Measurements from ENCODE around the gene RIC1. TPM values are rescaled to one million over a fixed set of nuclear protein-coding genes. Genes with fewer than 3 reads are reported as not detected.

Gene RIC1
- total and polyA plus RNA-seq, 9 of the 15 experiments (the other 6 are each of a cell fraction or from before 2014, with no cell fraction given) = 3.2 to 25.8 (median 15.0) TPM

DNA sequence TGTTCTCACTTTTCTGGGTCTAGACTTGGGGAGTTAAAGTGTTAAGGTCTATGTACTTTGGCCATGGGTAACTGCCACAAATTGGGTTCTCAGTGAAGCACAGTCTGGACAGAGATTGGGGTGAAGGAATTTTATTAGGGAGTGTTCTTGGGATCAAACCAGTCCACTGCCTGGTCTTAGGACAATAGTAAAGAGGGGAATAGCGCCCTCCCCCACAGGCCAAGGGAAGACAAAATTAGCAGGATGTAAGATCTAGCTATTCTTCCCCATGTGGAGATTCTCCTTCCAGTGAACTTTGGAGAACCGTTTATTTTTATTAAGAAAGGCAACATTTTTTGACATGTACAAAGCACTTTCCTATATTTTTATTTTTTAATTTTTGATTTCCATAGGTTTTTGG lies 18.4 kb upstream of the RIC1 start:
- no peak overlapping the region for H2AFZ ChIP-seq (ENCODE audit: low read depth, low read length)
- TF ChIP-seq, protein P1, sequence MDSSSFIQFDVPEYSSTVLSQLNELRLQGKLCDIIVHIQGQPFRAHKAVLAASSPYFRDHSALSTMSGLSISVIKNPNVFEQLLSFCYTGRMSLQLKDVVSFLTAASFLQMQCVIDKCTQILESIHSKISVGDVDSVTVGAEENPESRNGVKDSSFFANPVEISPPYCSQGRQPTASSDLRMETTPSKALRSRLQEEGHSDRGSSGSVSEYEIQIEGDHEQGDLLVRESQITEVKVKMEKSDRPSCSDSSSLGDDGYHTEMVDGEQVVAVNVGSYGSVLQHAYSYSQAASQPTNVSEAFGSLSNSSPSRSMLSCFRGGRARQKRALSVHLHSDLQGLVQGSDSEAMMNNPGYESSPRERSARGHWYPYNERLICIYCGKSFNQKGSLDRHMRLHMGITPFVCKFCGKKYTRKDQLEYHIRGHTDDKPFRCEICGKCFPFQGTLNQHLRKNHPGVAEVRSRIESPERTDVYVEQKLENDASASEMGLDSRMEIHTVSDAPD (CRISPR knock-in tag; IDR thresholded peaks at IDR 0.05) = no peak
- TF ChIP-seq, protein P2, sequence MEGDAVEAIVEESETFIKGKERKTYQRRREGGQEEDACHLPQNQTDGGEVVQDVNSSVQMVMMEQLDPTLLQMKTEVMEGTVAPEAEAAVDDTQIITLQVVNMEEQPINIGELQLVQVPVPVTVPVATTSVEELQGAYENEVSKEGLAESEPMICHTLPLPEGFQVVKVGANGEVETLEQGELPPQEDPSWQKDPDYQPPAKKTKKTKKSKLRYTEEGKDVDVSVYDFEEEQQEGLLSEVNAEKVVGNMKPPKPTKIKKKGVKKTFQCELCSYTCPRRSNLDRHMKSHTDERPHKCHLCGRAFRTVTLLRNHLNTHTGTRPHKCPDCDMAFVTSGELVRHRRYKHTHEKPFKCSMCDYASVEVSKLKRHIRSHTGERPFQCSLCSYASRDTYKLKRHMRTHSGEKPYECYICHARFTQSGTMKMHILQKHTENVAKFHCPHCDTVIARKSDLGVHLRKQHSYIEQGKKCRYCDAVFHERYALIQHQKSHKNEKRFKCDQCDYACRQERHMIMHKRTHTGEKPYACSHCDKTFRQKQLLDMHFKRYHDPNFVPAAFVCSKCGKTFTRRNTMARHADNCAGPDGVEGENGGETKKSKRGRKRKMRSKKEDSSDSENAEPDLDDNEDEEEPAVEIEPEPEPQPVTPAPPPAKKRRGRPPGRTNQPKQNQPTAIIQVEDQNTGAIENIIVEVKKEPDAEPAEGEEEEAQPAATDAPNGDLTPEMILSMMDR (IDR thresholded peaks at IDR 0.05 in 2 of 3, conservative IDR thresholded peaks at IDR 0.05 in 1 of 3; ENCODE audit: insufficient read depth in 2 of 3, low read depth in 1 of 3, low read length in 3 of 3) = peak in 2 of 3 experiments; percentile 1 to 5; a peak in 1 of 6 replicates
- ATAC-seq = 0 out of 3 replicates have a peak, but pooled peaks have one; percentile 29
- intact Hi-C loops (cut with micrococcal nuclease) = no loop called here
- no peak overlapping the region for H3K9ac ChIP-seq (ENCODE audit: insufficient read depth in 1 of 2, low read depth in 2 of 2, low read length in 2 of 2)
- H3K79me2 ChIP-seq (ENCODE audit: control insufficient read depth, insufficient read depth, low read length) = no peaks in the 10 kb centered on the region
- in situ Hi-C loops (cut with MboI) = no loop called here
- no peak for DNase-seq (ENCODE audit: extremely low read depth in 1 of 4, low spot score in 3 of 4)
- no peaks in the 10 kb centered on the region for H3K36me3 ChIP-seq (ENCODE audit: control insufficient read depth, insufficient read depth, low read length)
- H3K4me3 ChIP-seq = no peak overlapping the region
- no peak overlapping the region for H3K27ac ChIP-seq (ENCODE audit: extremely low read depth, low read depth, low read length)
- WGBS (ENCODE audit: insufficient coverage, low coverage, missing lambda C conversion rate) = 17% methylated on average over 2 of the region's 2 CpGs
- H3K27me3 ChIP-seq (ENCODE audit: control insufficient read depth in 2 of 2, insufficient read depth in 2 of 2, low read length in 2 of 2) = no peaks in the 10 kb centered on the region
- FAIRE-seq = no peak
- CTCF ChIA-PET (ENCODE audit: low intra/inter-chr PET ratio) = no interaction called here
- no peaks in the 10 kb centered on the region for H3K9me1 ChIP-seq (ENCODE audit: control insufficient read depth, insufficient read depth, low read length)
- H3K4me1 ChIP-seq (replicated peaks in 1 of 2; ENCODE audit: control insufficient read depth in 2 of 2, insufficient read depth in 2 of 2, low read length in 2 of 2) = no peaks in the 10 kb centered on the region
- POLR2A ChIA-PET = interaction anchor here (0.7 to 1.2 kb wide), 2 partner anchors 10 to 476 kb away, joined by 4 read pairs; no protein-coding TSS in a partner anchor
- no peaks in the 10 kb centered on the region for H3K9me3 ChIP-seq (replicated peaks; ENCODE audit: control insufficient read depth, insufficient read depth, low read depth, low read length)
- no peak overlapping the region for H3K4me2 ChIP-seq (ENCODE audit: insufficient read depth, low read length)
- BruUV-seq (replicated peaks) = no TSS peak
- no peaks in the 10 kb centered on the region for H4K20me1 ChIP-seq (replicated peaks; ENCODE audit: control insufficient read depth, insufficient read depth, low read length)
